ENCODE measurements around the gene GYS1. TPM values are rescaled to one million over a fixed set of nuclear protein-coding genes. Genes with fewer than 3 reads are reported as not detected.
A peak's percentile ranks its signal among the peaks of the same experiment; 100 is the strongest.

Gene GYS1
- total RNA-seq, 6 donors from 2014 or later: 26.4 to 79.6 (median 35.6) TPM

- Histone ChIP-seq H3K9me3 (no peaks in the 10 kb centered on the region), H3K27ac (no peak overlapping the region), H3K4me3 (no peak overlapping the region), H3K27me3 (no peaks in the 10 kb centered on the region), H3K36me3 (peaks cover 8 to 62% (median 36%) of the 10 kb centered on the region in 4 donors), H3K4me1 (peaks cover 0 to 8% (median 3%) of the 10 kb centered on the region in 4 donors)
- ATAC-seq (ENCODE audit: low FRiP score in 2 of 2) (no peak), DNase-seq (no peak)
- WGBS, 2 donors: 87 to 94% methylated on average over 13 of the region's 13 CpGs
- TF ChIP-seq POLR2AphosphoS5 (IDR thresholded peaks at IDR 0.05) (no peak), CTCF (IDR thresholded peaks at IDR 0.05) (peak in 1 of 6 experiments; percentile 21), EP300 (IDR thresholded peaks at IDR 0.05) (no peak)
Measured at GRCh38 chr19:48975947-48976847, 16.9 kb downstream of the GYS1 start.

- Histone ChIP-seq H3K4me3 (no peak overlapping the region), H3K27ac (peak overlapping the region in 1 of 4 donors; percentile 64), H3K36me3 (peaks cover 20 to 83% (median 57%) of the 10 kb centered on the region in 4 donors), H3K9me3 (no peaks in the 10 kb centered on the region), H3K4me1 (peaks cover 22 to 37% (median 24%) of the 10 kb centered on the region in 4 donors), H3K27me3 (no peaks in the 10 kb centered on the region)
- ATAC-seq (ENCODE audit: low FRiP score in 2 of 2) (peak; percentile 81 to 84), DNase-seq (peak; percentile 86 to 87)
- WGBS, 2 donors: 11 to 17% methylated on average over 15 to 19 of the region's 19 CpGs
- TF ChIP-seq CTCF (IDR thresholded peaks at IDR 0.05): peak; percentile 81 to 95 (median 89)
- TF ChIP-seq POLR2AphosphoS5 (IDR thresholded peaks at IDR 0.05): peak in 1 of 2 donors; percentile 48
- no peak for TF ChIP-seq EP300 (IDR thresholded peaks at IDR 0.05)
- TF ChIP-seq POLR2A (IDR thresholded peaks at IDR 0.05): no peak
Measured at GRCh38 chr19:48970923-48971395, 22.1 kb downstream of the GYS1 start.

GRCh38 chr19:48970139-48970766 lies 22.9 kb downstream of the GYS1 start:
- peaks cover 21 to 83% (median 58%) of the 10 kb centered on the region in 4 donors for H3K36me3 ChIP-seq

More at GRCh38 chr19:48970139-48970766, 22.9 kb downstream of the GYS1 start:
- DNase-seq: peak in 1 of 2 donors; percentile 69
- Histone ChIP-seq H3K27ac (peak overlapping the region in 1 of 4 donors; percentile 64), H3K4me1 (peaks cover 22 to 37% (median 24%) of the 10 kb centered on the region in 4 donors), H3K27me3 (no peaks in the 10 kb centered on the region), H3K4me3 (no peak overlapping the region), H3K9me3 (no peaks in the 10 kb centered on the region)
- 91 to 93% methylated on average over 23 of the region's 23 CpGs for WGBS, 2 donors
- no peak for ATAC-seq (ENCODE audit: low FRiP score in 2 of 2)
- TF ChIP-seq EP300 (IDR thresholded peaks at IDR 0.05): no peak
- TF ChIP-seq POLR2AphosphoS5 (IDR thresholded peaks at IDR 0.05): no peak
- TF ChIP-seq POLR2A (IDR thresholded peaks at IDR 0.05): no peak
- TF ChIP-seq CTCF (IDR thresholded peaks at IDR 0.05): no peak

Measured in upper lobe of left lung (tissue), 6 donors.